Upper lobe of left lung (tissue), 6 donors: ENCODE measurements around the gene DEFB112. TPM values are rescaled to one million over a fixed set of nuclear protein-coding genes. Genes with fewer than 3 reads are reported as not detected.

ENCODE experiments used
- ATAC-seq, 2 donors: fragments of 200-7000 bp; cut with Tn5 transposase; one replicate each; pipeline ENCODE4 v1.9.1; 2022; ENCODE audit warnings: mild to moderate bottlenecking in 2 of 2, moderate library complexity in 2 of 2; ENCODE audit not compliant: low FRiP score in 2 of 2
- DNase-seq, 2 donors: peaks; one replicate each; pipeline ENCODE4 v3.0.0-alpha.2; 2019 to 2020
- H3K27ac ChIP-seq, 4 donors: fragments of 200-600 bp; sonication (generic); one replicate each; pipeline ENCODE4 v1.5.1; 2016 to 2019
- H3K27me3 ChIP-seq, 4 donors: fragments of 200-600 bp; sonication (generic); one replicate each; pipeline ENCODE4 v1.5.1; 2017 to 2019
- H3K36me3 ChIP-seq, 4 donors: fragments of 200-600 bp; sonication (generic); one replicate each; pipeline ENCODE4 v1.5.1; 2016 to 2019
- H3K4me1 ChIP-seq, 4 donors: fragments of 200-600 bp; sonication (generic); one replicate each; pipeline ENCODE4 v1.5.1; 2018 to 2019
- H3K4me3 ChIP-seq, 4 donors: fragments of 200-600 bp; sonication (generic); one replicate each; pipeline ENCODE4 v1.5.1; 2017 to 2019; ENCODE audit warnings: mild to moderate bottlenecking in 2 of 4, moderate library complexity in 1 of 4
- H3K9me3 ChIP-seq, 4 donors: fragments of 200-600 bp; sonication (generic); one replicate each; pipeline ENCODE4 v1.5.1; 2018 to 2019
- EP300 ChIP-seq, 4 donors: sonication (generic); formaldehyde crosslinking; IDR thresholded peaks; one replicate each; pipeline ENCODE4 v1.5.1; 2017; ENCODE audit warnings: antibody characterized with exemption in 4 of 4, control low read depth in 2 of 4
- POLR2A ChIP-seq, 4 donors: fragments of 450-650 bp; IDR thresholded peaks; one replicate each; pipeline ENCODE4 v1.5.1; 2016 to 2017; ENCODE audit warnings: antibody characterized with exemption in 4 of 4, mild to moderate bottlenecking in 2 of 4
- POLR2AphosphoS5 ChIP-seq, 2 donors: sonication (generic); formaldehyde crosslinking; IDR thresholded peaks; one replicate each; pipeline ENCODE4 v1.5.1; 2017; ENCODE audit warnings: antibody characterized with exemption in 2 of 2
- WGBS, 2 donors: methylation state at CpG; one replicate each; pipeline ENCODE4 v1.1.5; 2017 to 2018; 5-methylcytosine and 5-hydroxymethylcytosine counted together
- total RNA-seq, 6 donors: library from RNA; depleted of rRNA in 4 of 6; stranded (reverse); fragments of >200 nt in 4 of 6; gene quantifications; one replicate each; pipeline versions ENCODE4 v1.1.0 to v1.2.1, GENCODE V29; 2016 to 2021
- TF ChIP-seq, protein P1 (sequence below), 6 experiments: fragments of 450-650 bp in 4 of 6; fragments of 200-600 bp in 2 of 6; sonication (generic) in 2 of 6; IDR thresholded peaks; one replicate each; pipeline ENCODE4 v1.5.1; 2016 to 2019; ENCODE audit warnings: antibody characterized with exemption in 6 of 6
- donor health status: DM: no; HTN: no; CAD: no; lungs with moderate emphysema.
- donor health status: DM: no; HTN: yes; CAD: no; lungs with severe emphysema.

The DEFB112 gene, protein sequence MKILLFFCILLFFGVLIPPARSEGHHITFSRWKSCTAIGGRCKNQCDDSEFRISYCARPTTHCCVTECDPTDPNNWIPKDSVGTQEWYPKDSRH
- not detected for total RNA-seq

DNA sequence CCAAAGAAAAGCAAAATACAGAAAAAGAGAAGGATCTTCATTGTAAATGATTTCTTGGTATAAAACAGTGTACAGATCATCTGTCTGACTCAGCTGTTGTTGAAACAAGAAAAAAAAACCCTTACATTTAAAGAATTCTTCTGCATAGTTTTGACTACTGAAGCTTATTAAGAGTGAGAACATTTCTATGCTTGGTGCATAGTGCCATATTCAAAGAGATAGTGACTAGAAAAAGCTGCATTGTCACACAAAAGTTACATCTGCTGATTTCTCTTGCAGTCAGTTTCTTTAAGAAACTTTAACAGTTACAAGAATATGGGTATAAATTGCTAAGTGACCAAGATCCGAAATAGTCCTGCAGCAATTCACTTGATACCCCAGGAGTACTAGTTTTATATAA lies at the start of gene DEFB112:
TSS of gene DEFB112 (minus strand) at position 101 of the 400 bp plus-strand sequence. CDS start at position 41, 60 bp downstream.
- 73 to 80% methylated on average over 1 of the region's 1 CpG for WGBS, 2 donors
- DNase-seq (no peak), ATAC-seq (no peak)
- H3K9me3 ChIP-seq, result no peaks in the 10 kb centered on the region
- TF ChIP-seq, protein P1, sequence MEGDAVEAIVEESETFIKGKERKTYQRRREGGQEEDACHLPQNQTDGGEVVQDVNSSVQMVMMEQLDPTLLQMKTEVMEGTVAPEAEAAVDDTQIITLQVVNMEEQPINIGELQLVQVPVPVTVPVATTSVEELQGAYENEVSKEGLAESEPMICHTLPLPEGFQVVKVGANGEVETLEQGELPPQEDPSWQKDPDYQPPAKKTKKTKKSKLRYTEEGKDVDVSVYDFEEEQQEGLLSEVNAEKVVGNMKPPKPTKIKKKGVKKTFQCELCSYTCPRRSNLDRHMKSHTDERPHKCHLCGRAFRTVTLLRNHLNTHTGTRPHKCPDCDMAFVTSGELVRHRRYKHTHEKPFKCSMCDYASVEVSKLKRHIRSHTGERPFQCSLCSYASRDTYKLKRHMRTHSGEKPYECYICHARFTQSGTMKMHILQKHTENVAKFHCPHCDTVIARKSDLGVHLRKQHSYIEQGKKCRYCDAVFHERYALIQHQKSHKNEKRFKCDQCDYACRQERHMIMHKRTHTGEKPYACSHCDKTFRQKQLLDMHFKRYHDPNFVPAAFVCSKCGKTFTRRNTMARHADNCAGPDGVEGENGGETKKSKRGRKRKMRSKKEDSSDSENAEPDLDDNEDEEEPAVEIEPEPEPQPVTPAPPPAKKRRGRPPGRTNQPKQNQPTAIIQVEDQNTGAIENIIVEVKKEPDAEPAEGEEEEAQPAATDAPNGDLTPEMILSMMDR (IDR thresholded peaks at IDR 0.05), result no peak
- TF ChIP-seq POLR2AphosphoS5 (IDR thresholded peaks at IDR 0.05) (no peak), POLR2A (IDR thresholded peaks at IDR 0.05) (no peak), EP300 (IDR thresholded peaks at IDR 0.05) (no peak)
- H3K27ac ChIP-seq, result no peak within 1 kb of the TSS
- no peaks in the 10 kb centered on the region for H3K4me1 ChIP-seq
- H3K4me3 ChIP-seq, result no peak within 1 kb of the TSS
- H3K36me3 ChIP-seq, result no peaks in the 10 kb centered on the region
- H3K27me3 ChIP-seq, result no peaks in the 10 kb centered on the region

DNA sequence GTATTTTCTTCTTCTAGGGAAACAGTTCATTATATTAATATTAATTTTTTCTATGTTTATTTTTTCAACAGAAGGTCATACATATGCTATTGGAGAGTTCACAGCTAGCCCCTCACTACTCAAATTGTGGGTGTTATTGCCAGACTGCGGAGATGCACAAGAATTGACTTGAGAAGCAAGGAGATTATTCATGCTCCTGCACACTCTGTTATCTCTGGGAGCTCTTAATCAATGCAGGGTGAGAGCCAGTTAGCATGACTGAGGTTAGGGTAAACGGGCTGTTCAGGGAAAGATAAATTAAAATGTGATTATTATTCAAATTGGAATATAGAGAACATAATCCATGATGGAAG lies 48.9 kb upstream of the DEFB112 start:
- TF ChIP-seq POLR2A (IDR thresholded peaks at IDR 0.05), result no peak
- TF ChIP-seq EP300 (IDR thresholded peaks at IDR 0.05), result no peak
- TF ChIP-seq POLR2AphosphoS5 (IDR thresholded peaks at IDR 0.05), result no peak
- TF ChIP-seq, protein P1 (IDR thresholded peaks at IDR 0.05), result no peak
- H3K36me3 ChIP-seq, result no peaks in the 10 kb centered on the region
- 41 to 49% methylated on average over 2 of the region's 2 CpGs for WGBS, 2 donors
- H3K4me1 ChIP-seq, result no peaks in the 10 kb centered on the region
- ATAC-seq (no peak), DNase-seq (no peak)
- no peak overlapping the region for H3K27ac ChIP-seq
- H3K27me3 ChIP-seq, result no peaks in the 10 kb centered on the region
- no peak overlapping the region for H3K4me3 ChIP-seq
- no peaks in the 10 kb centered on the region for H3K9me3 ChIP-seq

DNA sequence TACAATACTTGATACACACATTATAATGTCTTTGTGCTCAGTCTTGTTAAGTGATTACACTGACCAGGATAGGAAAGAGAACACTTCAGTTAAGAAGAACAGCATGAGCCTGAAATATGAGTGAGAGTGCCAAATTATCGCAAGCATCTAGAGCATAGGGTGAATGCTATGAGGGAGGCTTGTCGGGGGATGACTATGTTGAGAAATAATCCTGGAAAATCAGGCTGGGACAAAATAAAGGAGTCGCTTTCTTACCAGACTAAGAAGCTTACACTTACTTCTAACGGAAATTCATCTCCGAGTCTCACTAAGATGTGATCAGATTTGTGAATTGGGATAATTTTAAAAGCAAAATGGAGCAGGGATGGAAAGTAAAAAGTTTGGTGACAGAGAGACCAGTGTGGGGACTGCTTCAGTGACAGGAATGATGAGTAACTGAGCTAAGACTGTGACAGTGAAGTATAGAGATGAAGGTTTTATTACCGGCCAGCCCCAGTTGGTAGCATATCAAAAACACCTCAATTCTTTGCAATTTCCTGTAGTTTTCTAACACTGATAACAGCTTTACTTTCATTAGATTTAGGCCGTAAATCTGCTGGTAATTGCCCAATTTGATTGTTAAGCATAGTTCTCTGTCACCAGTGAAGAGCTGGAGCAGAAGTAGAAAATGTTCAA lies 48.4 kb upstream of the DEFB112 start:
- Histone ChIP-seq H3K9me3 (no peaks in the 10 kb centered on the region), H3K4me3 (no peak overlapping the region), H3K27ac (no peak overlapping the region), H3K36me3 (no peaks in the 10 kb centered on the region), H3K27me3 (no peaks in the 10 kb centered on the region), H3K4me1 (no peaks in the 10 kb centered on the region)
- WGBS, 2 donors, result 59 to 66% methylated on average over 7 of the region's 7 CpGs
- TF ChIP-seq EP300 (IDR thresholded peaks at IDR 0.05), result no peak
- no peak for TF ChIP-seq POLR2AphosphoS5 (IDR thresholded peaks at IDR 0.05)
- TF ChIP-seq, protein P1 (IDR thresholded peaks at IDR 0.05), result no peak
- no peak for TF ChIP-seq POLR2A (IDR thresholded peaks at IDR 0.05)
- no peak for ATAC-seq
- DNase-seq, result no peak

DNA sequence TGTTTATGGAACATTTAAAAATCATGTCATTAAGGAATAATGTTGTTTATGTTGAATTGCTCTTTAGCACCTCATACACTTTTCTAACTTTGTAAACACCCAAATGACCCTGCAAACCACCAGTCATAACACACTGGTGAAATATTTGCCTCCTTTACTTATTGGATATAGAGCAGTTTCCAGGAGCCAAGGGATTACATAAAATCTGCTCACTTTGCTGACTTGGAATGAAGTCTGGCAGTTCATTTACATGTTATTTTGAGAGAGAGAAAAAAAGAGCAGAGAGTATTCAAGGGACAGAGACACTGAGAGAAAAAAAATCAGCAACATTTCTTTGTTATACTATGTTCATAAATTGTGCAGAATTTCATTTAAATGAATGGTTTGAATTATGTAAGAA lies 46.6 kb upstream of the DEFB112 start:
- Histone ChIP-seq H3K4me1 (no peaks in the 10 kb centered on the region), H3K9me3 (no peaks in the 10 kb centered on the region), H3K36me3 (no peaks in the 10 kb centered on the region), H3K27ac (no peak overlapping the region), H3K4me3 (no peak overlapping the region), H3K27me3 (no peaks in the 10 kb centered on the region)
- TF ChIP-seq, protein P1 (IDR thresholded peaks at IDR 0.05), result no peak
- TF ChIP-seq POLR2AphosphoS5 (IDR thresholded peaks at IDR 0.05) (no peak), POLR2A (IDR thresholded peaks at IDR 0.05) (no peak), EP300 (IDR thresholded peaks at IDR 0.05) (no peak)
- no peak for ATAC-seq
- DNase-seq, result no peak

DNA sequence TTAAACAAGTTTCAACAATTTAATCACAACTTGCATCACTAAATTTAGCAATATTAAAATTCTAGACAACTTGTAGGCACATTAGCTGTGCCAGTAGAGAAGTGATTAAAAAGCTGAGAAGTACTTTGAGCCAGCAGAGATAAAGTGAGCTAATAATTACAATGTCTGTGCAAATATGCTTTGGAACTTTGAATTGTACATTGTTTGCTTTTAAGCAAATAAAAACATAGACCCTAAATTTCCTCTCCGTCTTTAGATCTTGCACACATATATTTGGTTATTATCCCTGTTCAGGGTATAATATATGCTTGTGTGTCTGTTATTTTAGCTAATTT lies 44.2 kb upstream of the DEFB112 start:
- H3K36me3 ChIP-seq, result no peaks in the 10 kb centered on the region
- no peaks in the 10 kb centered on the region for H3K27me3 ChIP-seq
- no peak for TF ChIP-seq POLR2AphosphoS5 (IDR thresholded peaks at IDR 0.05)
- no peak for TF ChIP-seq EP300 (IDR thresholded peaks at IDR 0.05)
- no peak for TF ChIP-seq POLR2A (IDR thresholded peaks at IDR 0.05)
- TF ChIP-seq, protein P1 (IDR thresholded peaks at IDR 0.05), result no peak
- 46 to 58% methylated on average over 1 of the region's 1 CpG for WGBS, 2 donors
- DNase-seq (no peak), ATAC-seq (no peak)
- no peak overlapping the region for H3K4me3 ChIP-seq
- H3K9me3 ChIP-seq, result no peaks in the 10 kb centered on the region
- H3K4me1 ChIP-seq, result no peaks in the 10 kb centered on the region
- no peak overlapping the region for H3K27ac ChIP-seq
